GM12878 (cell line): ENCODE data around the gene CTNNBL1. TPM values are rescaled to one million over a fixed set of nuclear protein-coding genes. Genes with fewer than 3 reads are reported as not detected.

Source experiments
- ATAC-seq: fragments of 200-7000 bp; cut with Tn5 transposase; 3 replicates; pipeline ENCODE4 v1.9.1; 2020; ENCODE audit warnings: mild to moderate bottlenecking, moderate library complexity
- BruUV-seq: library from RNA; stranded (reverse); fragments of 400-500 nt; replicated peaks from 2 replicates; lab custom pipeline; 2021; lab: Mats Ljungman, UMichigan
- CTCF ChIA-PET: fragments of 300-600 bp; sonication (Branson Sonifier 250); formaldehyde crosslinking; extraction: SDS; loops from one replicate; lab custom pipeline; 2021; ENCODE audit warnings: inconsistent platforms; lab: Yijun Ruan, JAX
- POLR2A ChIA-PET: fragments of 350-600 bp; formaldehyde crosslinking; extraction: SDS; loops from one replicate; lab custom pipeline; 2021; ENCODE audit warnings: inconsistent platforms; lab: Charles Lee
- RAD21 ChIA-PET: fragments of 300-600 bp; sonication (Branson Sonifier 250); formaldehyde crosslinking; loops from one replicate; lab custom pipeline; 2023; ENCODE audit warnings: antibody characterized with exemption; ENCODE audit not compliant: unreplicated experiment; lab: Charles Lee
- SMC1A ChIA-PET: fragments of 300-600 bp; sonication (Branson Sonifier 250); formaldehyde crosslinking; loops from one replicate; lab custom pipeline; 2023; ENCODE audit not compliant: unreplicated experiment, uncharacterized antibody; lab: Charles Lee
- DNase-seq: peaks from one replicate; pipeline ENCODE4 v3.0.0-alpha.2; 2011; ENCODE audit warnings: low read depth, low spot score
- FAIRE-seq: peaks from 3 replicates; lab custom pipeline; 2011; peaks lifted over from hg19 to GRCh38; lab: Jason Lieb, UNC
- H2AFZ ChIP-seq: 2 replicates; pipeline ENCODE4 v1.6.0; 2011; ENCODE audit warnings: low read depth, low read length, control low read depth; ENCODE audit not compliant: control insufficient read depth
- H3K27ac ChIP-seq: 2 replicates; pipeline ENCODE4 v1.5.1; 2011; ENCODE audit warnings: control low read depth; ENCODE audit not compliant: control insufficient read depth, insufficient read depth
- H3K27me3 ChIP-seq, 2 experiments: replicated peaks in 1 of 2; 2 replicates each; pipeline versions ENCODE4 v1.6.0 to v1.6.1; 2011; ENCODE audit warnings: low read length in 1 of 2; ENCODE audit not compliant: control insufficient read depth in 2 of 2, insufficient read depth in 2 of 2
- H3K36me3 ChIP-seq, 2 experiments: 2 replicates each; pipeline ENCODE4 v1.5.1; 2011; ENCODE audit warnings: low read length in 1 of 2; ENCODE audit not compliant: control insufficient read depth in 2 of 2, insufficient read depth in 2 of 2
- H3K4me1 ChIP-seq: 2 replicates; pipeline ENCODE4 v1.6.1; 2011; ENCODE audit warnings: mild to moderate bottlenecking, low read length, moderate library complexity, mixed read lengths; ENCODE audit not compliant: control insufficient read depth, insufficient read depth
- H3K4me2 ChIP-seq: 2 replicates; pipeline ENCODE4 v1.6.0; 2011; ENCODE audit warnings: control low read depth; ENCODE audit not compliant: control insufficient read depth, insufficient read depth
- H3K4me3 ChIP-seq: fragments of 200-600 bp; sonication (generic); 2 replicates; pipeline ENCODE4 v1.5.1; 2016
- H3K79me2 ChIP-seq: 2 replicates; pipeline ENCODE4 v1.6.0; 2011; ENCODE audit warnings: low read length; ENCODE audit not compliant: control insufficient read depth, insufficient read depth
- H3K9ac ChIP-seq: 2 replicates; pipeline ENCODE4 v1.8.0; 2011; ENCODE audit warnings: low read length, control low read depth, mixed read lengths; ENCODE audit not compliant: control insufficient read depth, insufficient read depth
- H3K9me3 ChIP-seq: replicated peaks from 3 replicates; pipeline ENCODE4 v1.5.1; 2011; ENCODE audit warnings: mild to moderate bottlenecking, low read length; ENCODE audit not compliant: control insufficient read depth, insufficient read depth
- H4K20me1 ChIP-seq: 2 replicates; pipeline ENCODE4 v1.6.0; 2011; ENCODE audit not compliant: control insufficient read depth, insufficient read depth
- BACH1 ChIP-seq: fragments of 450-650 bp; IDR thresholded peaks from 2 replicates; pipeline ENCODE4 v1.6.1; 2017; ENCODE audit warnings: mild to moderate bottlenecking, borderline replicate concordance
- DPF2 ChIP-seq: fragments of 450-650 bp; IDR thresholded peaks from 2 replicates; pipeline ENCODE4 v1.6.1; 2017; ENCODE audit warnings: mild to moderate bottlenecking
- EED ChIP-seq: sonication (generic); IDR thresholded peaks from 2 replicates; pipeline ENCODE4 v1.6.1; 2016; ENCODE audit warnings: antibody characterized with exemption, low read depth
- EP300 ChIP-seq, 2 experiments: fragments of 150-350 bp in 1 of 2; IDR thresholded peaks; 2 replicates each; pipeline ENCODE4 v1.6.1; 2011 to 2012; ENCODE audit warnings: low read depth in 2 of 2, low read length in 2 of 2, borderline replicate concordance in 1 of 2, improper control_type of control experiment in 1 of 2, inconsistent platforms in 1 of 2; ENCODE audit not compliant: control insufficient read depth in 1 of 2
- IKZF2 ChIP-seq, 2 experiments: fragments of 450-650 bp; IDR thresholded peaks; 2 replicates each; pipeline ENCODE4 v1.6.1; 2017; ENCODE audit warnings: mild to moderate bottlenecking in 2 of 2, moderate library complexity in 2 of 2
- MTA2 ChIP-seq: fragments of 450-650 bp; IDR thresholded peaks from 2 replicates; pipeline ENCODE4 v1.6.1; 2016; ENCODE audit warnings: low read depth, mild to moderate bottlenecking, moderate library complexity
- POLR2AphosphoS5 ChIP-seq: IDR thresholded peaks from 2 replicates; pipeline ENCODE4 v1.6.1; 2011; ENCODE audit warnings: mild to moderate bottlenecking, low read length, inconsistent platforms
- SP1 ChIP-seq: IDR thresholded peaks from one replicate; pipeline ENCODE4 v1.6.1; 2011; ENCODE audit warnings: low read depth, low read length
- WRNIP1 ChIP-seq: IDR thresholded peaks from 2 replicates; pipeline ENCODE4 v1.6.1; 2011; ENCODE audit warnings: low read depth, low read length, improper control_type of control experiment, borderline replicate concordance
- ZBED1 ChIP-seq: IDR thresholded peaks from 2 replicates; pipeline ENCODE4 v1.6.1; 2016; ENCODE audit warnings: borderline replicate concordance
- ZZZ3 ChIP-seq: IDR thresholded peaks from 2 replicates; pipeline ENCODE4 v1.6.1; 2011; ENCODE audit warnings: low read depth; ENCODE audit not compliant: control insufficient read depth, insufficient read length
- WGBS: methylation state at CpG from one replicate; pipeline ENCODE4 v1.1.6; 2016; ENCODE audit warnings: low lambda C conversion rate; ENCODE audit not compliant: insufficient replicate concordance, insufficient coverage; ENCODE audit errors: missing lambda C conversion rate; 5-methylcytosine and 5-hydroxymethylcytosine counted together
- in situ Hi-C: fragments of 300-500 bp; cut with MboI; formaldehyde crosslinking; loops from 9 replicates; pipeline ENCODE4 v1.14.3; 2018; ENCODE audit warnings: mixed read lengths
- intact Hi-C: fragments of 100-400 bp; cut with micrococcal nuclease; formaldehyde crosslinking; loops from one replicate; pipeline ENCODE4 v1.14.2; 2022; ENCODE audit not compliant: unreplicated experiment
- polyA plus RNA-seq, 11 experiments: library from polyadenylated mRNA; depleted of rRNA in 4 of 11; unstranded in 6 of 11; stranded (reverse) in 5 of 11; fragments of >200 nt; fragmentation: Nextera tagmentation in 4 of 11; fragmentation: Illumina TruSeq in 1 of 11; extraction: Ambion mirVana in 4 of 11; extraction: Trizol in 1 of 11; gene quantifications; 1 replicate in 1 of 11; 2 replicates in 10 of 11; pipeline versions ENCODE4 v1.2.1 to v1.2.3, GENCODE V29; 2011 to 2016; ENCODE audit warnings: inconsistent platforms in 2 of 11, missing spikeins in 2 of 11, low read depth in 1 of 11
- total RNA-seq, 4 experiments: library from RNA; depleted of rRNA in 3 of 4; stranded (reverse); fragments of >200 nt in 3 of 4; fragmentation: Illumina TruSeq in 1 of 4; extraction: Trizol in 1 of 4; gene quantifications; 2 replicates each; pipeline versions ENCODE4 v1.2.1 to v1.2.3, GENCODE V29; 2013 to 2021
- TF ChIP-seq, protein P1 (sequence below): fragments of 450-650 bp; IDR thresholded peaks from 2 replicates; pipeline ENCODE4 v1.6.1; 2017; ENCODE audit warnings: mild to moderate bottlenecking, low read depth, inconsistent platforms; ENCODE audit not compliant: poor library complexity, severe bottlenecking
- TF ChIP-seq, protein P2 (sequence below): IDR thresholded peaks from 2 replicates; pipeline ENCODE4 v1.6.1; 2012; ENCODE audit warnings: mild to moderate bottlenecking, low read depth, low read length
- TF ChIP-seq, protein P3 (sequence below): fragments of 450-650 bp; formaldehyde crosslinking; IDR thresholded peaks from 2 replicates; pipeline ENCODE4 v1.5.0; 2022; ENCODE audit warnings: mild to moderate bottlenecking, missing genetic modification characterization

Gene CTNNBL1
- total and polyA plus RNA-seq, 10 of the 15 experiments (the other 5 are each of a cell fraction or from before 2014, with no cell fraction given): 43.1 to 102 (median 67.8) TPM

DNA sequence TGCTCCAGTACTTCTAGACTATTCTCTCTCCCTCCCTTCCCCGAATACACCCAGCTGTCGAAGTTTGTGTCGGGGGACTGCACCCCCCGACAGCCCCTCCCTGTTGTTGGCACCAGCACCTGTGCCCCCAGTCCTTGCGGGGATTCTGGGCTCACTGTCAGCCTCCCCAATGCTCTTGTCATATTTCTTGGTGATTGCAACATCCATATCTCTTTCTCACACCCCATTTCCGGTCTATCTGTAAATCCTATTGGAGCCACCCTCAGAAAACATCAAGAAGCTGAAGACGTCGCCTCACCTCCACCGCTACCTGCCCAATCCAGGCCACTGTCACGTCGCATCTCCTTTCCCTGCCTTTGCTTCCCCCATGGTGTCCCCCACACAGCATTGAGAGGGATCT lies 176.5 kb downstream of the CTNNBL1 start:
- ATAC-seq (no peak), FAIRE-seq (no peak), DNase-seq (no peak)
- ChIA-PET RAD21 (no interaction called here), SMC1A (no interaction called here), CTCF (no interaction called here), POLR2A (no interaction called here)
- H3K4me2 ChIP-seq: no peak overlapping the region
- no peak overlapping the region for H2AFZ ChIP-seq
- H3K36me3 ChIP-seq: peaks cover 3 to 10% of the 10 kb centered on the region in 2 experiments; a peak in 3 of 4 replicates
- intact Hi-C loops: no loop called here
- no peak overlapping the region for H3K27ac ChIP-seq
- no peak overlapping the region for H3K9ac ChIP-seq
- H3K27me3 ChIP-seq: no peaks in the 10 kb centered on the region
- no peaks in the 10 kb centered on the region for H3K9me3 ChIP-seq
- no peak overlapping the region for H3K4me3 ChIP-seq
- 90% methylated on average over 10 of the region's 11 CpGs for WGBS
- in situ Hi-C loops: no loop called here
- no peaks in the 10 kb centered on the region for H3K79me2 ChIP-seq
- H3K4me1 ChIP-seq: no peaks in the 10 kb centered on the region
- BruUV-seq: no TSS peak
- no peaks in the 10 kb centered on the region for H4K20me1 ChIP-seq
- TF ChIP-seq SP1 (no peak), POLR2AphosphoS5 (no peak), BACH1 (no peak), DPF2 (no peak), EP300 (IDR thresholded peaks at IDR 0.05; ENCODE audit: borderline replicate concordance in 1 of 2, control insufficient read depth in 1 of 2, low read depth in 2 of 2, low read length in 2 of 2) (no peak), MTA2 (no peak), ZBED1 (no peak), EED (no peak), WRNIP1 (no peak), IKZF2 (IDR thresholded peaks at IDR 0.05) (no peak), ZZZ3 (no peak)
- TF ChIP-seq, protein P1, sequence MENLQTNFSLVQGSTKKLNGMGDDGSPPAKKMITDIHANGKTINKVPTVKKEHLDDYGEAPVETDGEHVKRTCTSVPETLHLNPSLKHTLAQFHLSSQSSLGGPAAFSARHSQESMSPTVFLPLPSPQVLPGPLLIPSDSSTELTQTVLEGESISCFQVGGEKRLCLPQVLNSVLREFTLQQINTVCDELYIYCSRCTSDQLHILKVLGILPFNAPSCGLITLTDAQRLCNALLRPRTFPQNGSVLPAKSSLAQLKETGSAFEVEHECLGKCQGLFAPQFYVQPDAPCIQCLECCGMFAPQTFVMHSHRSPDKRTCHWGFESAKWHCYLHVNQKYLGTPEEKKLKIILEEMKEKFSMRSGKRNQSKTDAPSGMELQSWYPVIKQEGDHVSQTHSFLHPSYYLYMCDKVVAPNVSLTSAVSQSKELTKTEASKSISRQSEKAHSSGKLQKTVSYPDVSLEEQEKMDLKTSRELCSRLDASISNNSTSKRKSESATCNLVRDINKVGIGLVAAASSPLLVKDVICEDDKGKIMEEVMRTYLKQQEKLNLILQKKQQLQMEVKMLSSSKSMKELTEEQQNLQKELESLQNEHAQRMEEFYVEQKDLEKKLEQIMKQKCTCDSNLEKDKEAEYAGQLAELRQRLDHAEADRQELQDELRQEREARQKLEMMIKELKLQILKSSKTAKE: no peak
- TF ChIP-seq, protein P2, sequence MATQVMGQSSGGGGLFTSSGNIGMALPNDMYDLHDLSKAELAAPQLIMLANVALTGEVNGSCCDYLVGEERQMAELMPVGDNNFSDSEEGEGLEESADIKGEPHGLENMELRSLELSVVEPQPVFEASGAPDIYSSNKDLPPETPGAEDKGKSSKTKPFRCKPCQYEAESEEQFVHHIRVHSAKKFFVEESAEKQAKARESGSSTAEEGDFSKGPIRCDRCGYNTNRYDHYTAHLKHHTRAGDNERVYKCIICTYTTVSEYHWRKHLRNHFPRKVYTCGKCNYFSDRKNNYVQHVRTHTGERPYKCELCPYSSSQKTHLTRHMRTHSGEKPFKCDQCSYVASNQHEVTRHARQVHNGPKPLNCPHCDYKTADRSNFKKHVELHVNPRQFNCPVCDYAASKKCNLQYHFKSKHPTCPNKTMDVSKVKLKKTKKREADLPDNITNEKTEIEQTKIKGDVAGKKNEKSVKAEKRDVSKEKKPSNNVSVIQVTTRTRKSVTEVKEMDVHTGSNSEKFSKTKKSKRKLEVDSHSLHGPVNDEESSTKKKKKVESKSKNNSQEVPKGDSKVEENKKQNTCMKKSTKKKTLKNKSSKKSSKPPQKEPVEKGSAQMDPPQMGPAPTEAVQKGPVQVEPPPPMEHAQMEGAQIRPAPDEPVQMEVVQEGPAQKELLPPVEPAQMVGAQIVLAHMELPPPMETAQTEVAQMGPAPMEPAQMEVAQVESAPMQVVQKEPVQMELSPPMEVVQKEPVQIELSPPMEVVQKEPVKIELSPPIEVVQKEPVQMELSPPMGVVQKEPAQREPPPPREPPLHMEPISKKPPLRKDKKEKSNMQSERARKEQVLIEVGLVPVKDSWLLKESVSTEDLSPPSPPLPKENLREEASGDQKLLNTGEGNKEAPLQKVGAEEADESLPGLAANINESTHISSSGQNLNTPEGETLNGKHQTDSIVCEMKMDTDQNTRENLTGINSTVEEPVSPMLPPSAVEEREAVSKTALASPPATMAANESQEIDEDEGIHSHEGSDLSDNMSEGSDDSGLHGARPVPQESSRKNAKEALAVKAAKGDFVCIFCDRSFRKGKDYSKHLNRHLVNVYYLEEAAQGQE: no peak
- TF ChIP-seq, protein P3, sequence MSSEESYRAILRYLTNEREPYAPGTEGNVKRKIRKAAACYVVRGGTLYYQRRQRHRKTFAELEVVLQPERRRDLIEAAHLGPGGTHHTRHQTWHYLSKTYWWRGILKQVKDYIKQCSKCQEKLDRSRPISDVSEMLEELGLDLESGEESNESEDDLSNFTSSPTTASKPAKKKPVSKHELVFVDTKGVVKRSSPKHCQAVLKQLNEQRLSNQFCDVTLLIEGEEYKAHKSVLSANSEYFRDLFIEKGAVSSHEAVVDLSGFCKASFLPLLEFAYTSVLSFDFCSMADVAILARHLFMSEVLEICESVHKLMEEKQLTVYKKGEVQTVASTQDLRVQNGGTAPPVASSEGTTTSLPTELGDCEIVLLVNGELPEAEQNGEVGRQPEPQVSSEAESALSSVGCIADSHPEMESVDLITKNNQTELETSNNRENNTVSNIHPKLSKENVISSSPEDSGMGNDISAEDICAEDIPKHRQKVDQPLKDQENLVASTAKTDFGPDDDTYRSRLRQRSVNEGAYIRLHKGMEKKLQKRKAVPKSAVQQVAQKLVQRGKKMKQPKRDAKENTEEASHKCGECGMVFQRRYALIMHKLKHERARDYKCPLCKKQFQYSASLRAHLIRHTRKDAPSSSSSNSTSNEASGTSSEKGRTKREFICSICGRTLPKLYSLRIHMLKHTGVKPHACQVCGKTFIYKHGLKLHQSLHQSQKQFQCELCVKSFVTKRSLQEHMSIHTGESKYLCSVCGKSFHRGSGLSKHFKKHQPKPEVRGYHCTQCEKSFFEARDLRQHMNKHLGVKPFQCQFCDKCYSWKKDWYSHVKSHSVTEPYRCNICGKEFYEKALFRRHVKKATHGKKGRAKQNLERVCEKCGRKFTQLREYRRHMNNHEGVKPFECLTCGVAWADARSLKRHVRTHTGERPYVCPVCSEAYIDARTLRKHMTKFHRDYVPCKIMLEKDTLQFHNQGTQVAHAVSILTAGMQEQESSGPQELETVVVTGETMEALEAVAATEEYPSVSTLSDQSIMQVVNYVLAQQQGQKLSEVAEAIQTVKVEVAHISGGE: no peak
